ENCODE results near the gene TEX35. TPM values are rescaled to one million over a fixed set of nuclear protein-coding genes. Genes with fewer than 3 reads are reported as not detected.

The TEX35 gene
- total RNA-seq, 1 donor from 2014 or later: not detected

GRCh38 chr1:178530037-178530402 lies 17.1 kb downstream of the TEX35 start:
- H3K4me3 ChIP-seq (ENCODE audit: low read length in 3 of 3): no peak overlapping the region

GRCh38 chr1:178530502-178530901 lies 17.6 kb downstream of the TEX35 start:
- H3K27me3 ChIP-seq (ENCODE audit: control insufficient read depth in 3 of 3, insufficient read depth in 3 of 3, low read length in 3 of 3): peaks cover 0 to 2% (median 0%) of the 10 kb centered on the region in 3 donors
- no peaks in the 10 kb centered on the region for H3K9me3 ChIP-seq (ENCODE audit: control insufficient read depth in 3 of 3, low read length in 3 of 3)
- H3K9ac ChIP-seq (ENCODE audit: low read depth in 1 of 3, low read length in 3 of 3): no peak overlapping the region
- H3K27ac ChIP-seq (ENCODE audit: low read depth, low read length): no peak overlapping the region
- H3K4me3 ChIP-seq (ENCODE audit: low read length in 3 of 3): no peak overlapping the region
- H3K4me1 ChIP-seq (ENCODE audit: control insufficient read depth in 3 of 3, insufficient read depth in 3 of 3, low read length in 3 of 3): peaks cover 3 to 9% (median 5%) of the 10 kb centered on the region in 3 donors
- no peaks in the 10 kb centered on the region for H3K36me3 ChIP-seq (ENCODE audit: control insufficient read depth in 3 of 3, insufficient read depth in 3 of 3, low read length in 3 of 3)

More at GRCh38 chr1:178530037-178530402, 17.1 kb downstream of the TEX35 start:
- no peaks in the 10 kb centered on the region for H3K36me3 ChIP-seq (ENCODE audit: control insufficient read depth in 3 of 3, insufficient read depth in 3 of 3, low read length in 3 of 3)
- H3K27me3 ChIP-seq (ENCODE audit: control insufficient read depth in 3 of 3, insufficient read depth in 3 of 3, low read length in 3 of 3): peaks cover 0 to 2% (median 0%) of the 10 kb centered on the region in 3 donors
- H3K9ac ChIP-seq (ENCODE audit: low read depth in 1 of 3, low read length in 3 of 3): no peak overlapping the region
- no peaks in the 10 kb centered on the region for H3K9me3 ChIP-seq (ENCODE audit: control insufficient read depth in 3 of 3, low read length in 3 of 3)
- H3K27ac ChIP-seq (ENCODE audit: low read depth, low read length): no peak overlapping the region
- peaks cover 3 to 9% (median 5%) of the 10 kb centered on the region in 3 donors for H3K4me1 ChIP-seq (ENCODE audit: control insufficient read depth in 3 of 3, insufficient read depth in 3 of 3, low read length in 3 of 3)

GRCh38 chr1:178531887-178532286 lies 19.0 kb downstream of the TEX35 start:
- Histone ChIP-seq H3K4me3 (ENCODE audit: low read length in 3 of 3) (peak overlapping the region in 1 of 3 donors; percentile 31), H3K27me3 (ENCODE audit: control insufficient read depth in 3 of 3, insufficient read depth in 3 of 3, low read length in 3 of 3) (peaks cover 0 to 2% (median 0%) of the 10 kb centered on the region in 3 donors), H3K27ac (ENCODE audit: low read depth, low read length) (no peak overlapping the region), H3K36me3 (ENCODE audit: control insufficient read depth in 3 of 3, insufficient read depth in 3 of 3, low read length in 3 of 3) (no peaks in the 10 kb centered on the region), H3K4me1 (ENCODE audit: control insufficient read depth in 3 of 3, insufficient read depth in 3 of 3, low read length in 3 of 3) (peaks cover 11 to 17% (median 13%) of the 10 kb centered on the region in 3 donors), H3K9ac (ENCODE audit: low read depth in 1 of 3, low read length in 3 of 3) (peak overlapping the region in 1 of 3 donors; percentile 45), H3K9me3 (ENCODE audit: control insufficient read depth in 3 of 3, low read length in 3 of 3) (no peaks in the 10 kb centered on the region)

GRCh38 chr1:178532392-178532791 lies 19.5 kb downstream of the TEX35 start:
- Histone ChIP-seq H3K9ac (ENCODE audit: low read depth in 1 of 3, low read length in 3 of 3) (peak overlapping the region in 1 of 3 donors; percentile 45), H3K4me3 (ENCODE audit: low read length in 3 of 3) (peak overlapping the region in 1 of 3 donors; percentile 31)

GRCh38 chr1:178533121-178533946 lies 20.4 kb downstream of the TEX35 start:
- no peak overlapping the region for H3K4me3 ChIP-seq (ENCODE audit: low read length in 3 of 3)
- H3K4me1 ChIP-seq (ENCODE audit: control insufficient read depth in 3 of 3, insufficient read depth in 3 of 3, low read length in 3 of 3): peaks cover 25 to 31% (median 28%) of the 10 kb centered on the region in 3 donors

More at GRCh38 chr1:178532392-178532791, 19.5 kb downstream of the TEX35 start:
- no peaks in the 10 kb centered on the region for H3K36me3 ChIP-seq (ENCODE audit: control insufficient read depth in 3 of 3, insufficient read depth in 3 of 3, low read length in 3 of 3)
- H3K27me3 ChIP-seq (ENCODE audit: control insufficient read depth in 3 of 3, insufficient read depth in 3 of 3, low read length in 3 of 3): peaks cover 0 to 2% (median 0%) of the 10 kb centered on the region in 3 donors
- H3K27ac ChIP-seq (ENCODE audit: low read depth, low read length): no peak overlapping the region
- H3K4me1 ChIP-seq (ENCODE audit: control insufficient read depth in 3 of 3, insufficient read depth in 3 of 3, low read length in 3 of 3): peaks cover 16 to 23% (median 18%) of the 10 kb centered on the region in 3 donors
- no peaks in the 10 kb centered on the region for H3K9me3 ChIP-seq (ENCODE audit: control insufficient read depth in 3 of 3, low read length in 3 of 3)

GRCh38 chr1:178534137-178534868 lies 21.4 kb downstream of the TEX35 start:
- Histone ChIP-seq H3K4me3 (ENCODE audit: low read length in 3 of 3) (no peak overlapping the region), H3K36me3 (ENCODE audit: control insufficient read depth in 3 of 3, insufficient read depth in 3 of 3, low read length in 3 of 3) (no peaks in the 10 kb centered on the region), H3K27ac (ENCODE audit: low read depth, low read length) (no peak overlapping the region)

More at GRCh38 chr1:178533121-178533946, 20.4 kb downstream of the TEX35 start:
- no peak overlapping the region for H3K27ac ChIP-seq (ENCODE audit: low read depth, low read length)
- H3K9me3 ChIP-seq (ENCODE audit: control insufficient read depth in 3 of 3, low read length in 3 of 3): no peaks in the 10 kb centered on the region
- no peak overlapping the region for H3K9ac ChIP-seq (ENCODE audit: low read depth in 1 of 3, low read length in 3 of 3)
- no peaks in the 10 kb centered on the region for H3K36me3 ChIP-seq (ENCODE audit: control insufficient read depth in 3 of 3, insufficient read depth in 3 of 3, low read length in 3 of 3)
- H3K27me3 ChIP-seq (ENCODE audit: control insufficient read depth in 3 of 3, insufficient read depth in 3 of 3, low read length in 3 of 3): peaks cover 0 to 2% (median 0%) of the 10 kb centered on the region in 3 donors

GRCh38 chr1:178536329-178536728 lies 23.4 kb downstream of the TEX35 start:
- Histone ChIP-seq H3K4me1 (ENCODE audit: control insufficient read depth in 3 of 3, insufficient read depth in 3 of 3, low read length in 3 of 3) (peaks cover 36 to 41% (median 39%) of the 10 kb centered on the region in 3 donors), H3K9me3 (ENCODE audit: control insufficient read depth in 3 of 3, low read length in 3 of 3) (no peaks in the 10 kb centered on the region), H3K27ac (ENCODE audit: low read depth, low read length) (peak overlapping the region; percentile 77), H3K9ac (ENCODE audit: low read depth in 1 of 3, low read length in 3 of 3) (no peak overlapping the region), H3K27me3 (ENCODE audit: control insufficient read depth in 3 of 3, insufficient read depth in 3 of 3, low read length in 3 of 3) (peaks cover 0 to 2% (median 0%) of the 10 kb centered on the region in 3 donors), H3K36me3 (ENCODE audit: control insufficient read depth in 3 of 3, insufficient read depth in 3 of 3, low read length in 3 of 3) (no peaks in the 10 kb centered on the region), H3K4me3 (ENCODE audit: low read length in 3 of 3) (no peak overlapping the region)

More at GRCh38 chr1:178534137-178534868, 21.4 kb downstream of the TEX35 start:
- Histone ChIP-seq H3K9ac (ENCODE audit: low read depth in 1 of 3, low read length in 3 of 3) (no peak overlapping the region), H3K9me3 (ENCODE audit: control insufficient read depth in 3 of 3, low read length in 3 of 3) (no peaks in the 10 kb centered on the region), H3K4me1 (ENCODE audit: control insufficient read depth in 3 of 3, insufficient read depth in 3 of 3, low read length in 3 of 3) (peaks cover 33 to 38% (median 35%) of the 10 kb centered on the region in 3 donors), H3K27me3 (ENCODE audit: control insufficient read depth in 3 of 3, insufficient read depth in 3 of 3, low read length in 3 of 3) (peaks cover 0 to 2% (median 0%) of the 10 kb centered on the region in 3 donors)

- Histone ChIP-seq H3K27me3 (ENCODE audit: control insufficient read depth in 3 of 3, insufficient read depth in 3 of 3, low read length in 3 of 3) (peaks cover 0 to 2% (median 0%) of the 10 kb centered on the region in 3 donors), H3K4me1 (ENCODE audit: control insufficient read depth in 3 of 3, insufficient read depth in 3 of 3, low read length in 3 of 3) (peaks cover 40 to 42% (median 41%) of the 10 kb centered on the region in 3 donors), H3K27ac (ENCODE audit: low read depth, low read length) (peak overlapping the region; percentile 77), H3K4me3 (ENCODE audit: low read length in 3 of 3) (peak overlapping the region in 1 of 3 donors; percentile 24), H3K36me3 (ENCODE audit: control insufficient read depth in 3 of 3, insufficient read depth in 3 of 3, low read length in 3 of 3) (no peaks in the 10 kb centered on the region), H3K9ac (ENCODE audit: low read depth in 1 of 3, low read length in 3 of 3) (peak overlapping the region in 2 of 3 donors; percentile 27 to 45), H3K9me3 (ENCODE audit: control insufficient read depth in 3 of 3, low read length in 3 of 3) (no peaks in the 10 kb centered on the region)
These were observed 24.0 kb downstream of the TEX35 start for GRCh38 chr1:178536844-178537371.

- Histone ChIP-seq H3K27me3 (ENCODE audit: control insufficient read depth in 3 of 3, insufficient read depth in 3 of 3, low read length in 3 of 3) (no peaks in the 10 kb centered on the region), H3K4me1 (ENCODE audit: control insufficient read depth in 3 of 3, insufficient read depth in 3 of 3, low read length in 3 of 3) (peaks cover 41 to 45% (median 41%) of the 10 kb centered on the region in 3 donors), H3K9me3 (ENCODE audit: control insufficient read depth in 3 of 3, low read length in 3 of 3) (no peaks in the 10 kb centered on the region), H3K27ac (ENCODE audit: low read depth, low read length) (peak overlapping the region; percentile 77), H3K9ac (ENCODE audit: low read depth in 1 of 3, low read length in 3 of 3) (peak overlapping the region in 2 of 3 donors; percentile 27 to 45), H3K4me3 (ENCODE audit: low read length in 3 of 3) (peak overlapping the region in 1 of 3 donors; percentile 24), H3K36me3 (ENCODE audit: control insufficient read depth in 3 of 3, insufficient read depth in 3 of 3, low read length in 3 of 3) (no peaks in the 10 kb centered on the region)
These were observed 24.6 kb downstream of the TEX35 start for GRCh38 chr1:178537382-178538090.
